HFF-Myc (cell line): ENCODE measurements around the gene KCNJ18.
"Not testable (repeated sequence)": the region's sequence is repeated elsewhere in the genome, so short reads cannot be mapped to it uniquely, and the experiment has no call there.

Experiments used
- DNase-seq: peaks from one replicate; pipeline ENCODE4 v3.0.0-alpha.2; 2011; ENCODE audit warnings: low read depth; ENCODE audit errors: extremely low read depth
- H3K4me3 ChIP-seq: replicated peaks from 2 replicates; pipeline ENCODE4 v1.5.1; 2011; ENCODE audit warnings: low read depth, mild to moderate bottlenecking, control low read depth, low read length
- CTCF ChIP-seq: IDR thresholded peaks from 2 replicates; pipeline ENCODE4 v1.5.1; 2012; ENCODE audit warnings: mild to moderate bottlenecking, low read depth, low read length, control low read depth; ENCODE audit errors: missing control alignments

The KCNJ18 gene

GRCh38 chr17:21669616-21670360 lies 22.5 kb upstream of the KCNJ18 start:
- DNase-seq, H3K4me3 ChIP-seq: not testable (repeated sequence)

DNA sequence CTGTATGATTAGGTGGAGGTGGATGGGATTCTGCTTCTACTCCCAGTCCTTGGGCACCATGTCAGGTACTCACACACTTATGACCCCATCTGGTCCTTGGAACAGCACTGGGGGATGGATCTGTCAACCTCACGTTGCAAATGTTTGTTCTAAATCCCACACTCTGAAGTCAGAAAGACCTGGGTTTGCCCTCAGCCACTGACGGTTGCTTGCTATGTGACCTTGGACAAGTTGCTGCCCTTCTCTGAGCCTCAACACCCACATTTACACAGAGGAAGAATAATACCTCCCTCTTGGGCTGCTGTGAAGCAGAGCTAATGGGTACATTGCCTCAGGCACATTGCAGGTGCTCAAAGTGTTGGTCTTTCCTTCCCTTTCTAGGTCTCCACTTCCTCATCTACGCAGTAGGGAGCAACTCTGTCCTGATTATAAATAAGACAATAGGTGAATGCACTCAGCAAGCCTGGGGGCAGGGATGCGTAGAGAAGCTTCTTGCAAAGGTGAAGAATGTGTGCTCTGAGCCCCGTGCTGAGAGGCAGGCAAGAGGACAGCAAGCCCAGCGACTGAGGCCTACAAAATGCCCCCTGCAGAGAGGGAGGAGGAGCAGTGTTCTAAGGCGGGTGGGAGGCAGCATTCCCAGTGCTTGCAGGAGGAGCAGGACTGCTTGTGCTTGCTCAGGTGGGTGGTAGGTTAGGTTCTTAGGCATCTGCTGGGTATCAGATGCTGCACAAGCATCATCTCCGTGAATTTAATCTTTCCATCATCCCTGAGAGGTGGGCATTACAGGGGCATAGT lies 21.8 kb upstream of the KCNJ18 start:
- DNase-seq, H3K4me3 ChIP-seq: not testable (repeated sequence)

DNA sequence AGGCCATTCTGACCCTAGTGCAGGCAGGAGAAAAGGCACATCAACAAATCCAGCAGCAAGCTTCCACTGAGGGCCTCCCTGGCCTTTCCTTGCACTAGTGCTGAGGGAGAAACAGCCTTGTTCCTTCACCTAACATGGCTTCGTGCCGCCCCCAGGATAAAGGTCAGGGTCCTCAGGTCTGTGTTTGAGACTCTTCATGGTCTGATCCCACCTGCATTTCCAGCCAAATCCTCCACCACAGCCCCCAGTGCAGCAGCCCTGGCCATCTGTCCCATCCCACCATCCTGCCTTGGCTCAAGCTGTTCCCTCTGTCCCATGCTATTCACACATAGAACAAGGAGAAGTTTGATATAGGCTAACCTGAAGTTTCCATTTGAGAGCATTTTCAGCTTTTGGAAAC lies 20.9 kb upstream of the KCNJ18 start:
- not testable (repeated sequence) for H3K4me3 ChIP-seq, DNase-seq

DNA sequence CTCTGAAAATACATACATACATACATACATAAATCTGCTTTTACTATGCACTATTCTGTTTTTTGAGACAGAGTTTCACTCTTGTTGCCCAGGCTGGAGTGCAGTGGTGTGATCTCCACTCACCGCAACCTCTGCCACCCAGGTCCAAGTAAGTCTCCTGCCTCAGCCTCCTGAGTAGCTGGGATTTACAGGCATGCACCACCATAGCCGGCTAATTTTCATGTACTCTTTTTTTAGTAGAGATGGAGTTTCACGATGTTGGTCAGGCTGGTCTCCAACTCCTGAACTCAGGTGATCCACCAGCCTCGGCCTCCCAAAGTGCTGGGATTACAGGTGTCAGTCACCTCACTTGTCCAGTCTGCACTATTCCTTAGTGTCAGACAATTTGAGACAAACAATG lies 20.5 kb upstream of the KCNJ18 start:
- H3K4me3 ChIP-seq, DNase-seq: not testable (repeated sequence)

DNA sequence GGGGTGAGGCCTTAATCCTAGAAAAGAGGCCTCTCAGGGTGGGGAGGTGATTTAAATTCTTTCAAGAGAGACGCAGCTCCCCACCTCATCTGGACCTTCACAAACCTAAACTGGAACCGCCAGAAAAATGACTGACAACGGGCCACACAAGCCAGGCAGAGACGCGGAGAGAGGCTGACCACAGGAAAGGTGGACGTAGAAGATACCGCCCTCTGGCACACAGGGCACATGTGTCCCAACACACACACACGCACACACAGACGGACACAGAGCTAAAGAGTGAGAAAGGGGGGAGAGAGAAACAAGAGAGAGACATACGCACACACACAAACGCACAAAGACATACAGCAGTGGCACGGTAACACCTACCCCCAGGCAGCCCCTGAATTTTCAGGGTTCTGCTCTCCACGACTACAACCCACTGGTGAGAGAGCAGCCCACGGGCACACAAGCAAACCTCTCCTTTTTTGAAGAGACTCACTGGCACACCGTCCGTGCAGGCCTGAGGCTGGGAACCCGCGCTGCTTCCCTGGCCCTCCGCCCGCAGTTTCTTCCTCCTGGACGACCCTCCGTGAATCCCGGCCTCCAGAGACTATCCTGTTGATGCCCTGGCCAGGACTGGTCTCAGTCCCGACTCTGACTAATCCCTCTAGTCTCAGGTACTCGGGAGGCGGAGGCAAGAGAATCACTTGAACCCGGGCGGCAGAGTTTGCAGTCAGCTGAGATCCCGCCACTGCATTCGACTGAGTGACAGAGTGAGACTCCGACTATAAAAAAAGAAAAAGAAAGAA lies 18.7 kb upstream of the KCNJ18 start:
- H3K4me3 ChIP-seq, DNase-seq: not testable (repeated sequence)

DNA sequence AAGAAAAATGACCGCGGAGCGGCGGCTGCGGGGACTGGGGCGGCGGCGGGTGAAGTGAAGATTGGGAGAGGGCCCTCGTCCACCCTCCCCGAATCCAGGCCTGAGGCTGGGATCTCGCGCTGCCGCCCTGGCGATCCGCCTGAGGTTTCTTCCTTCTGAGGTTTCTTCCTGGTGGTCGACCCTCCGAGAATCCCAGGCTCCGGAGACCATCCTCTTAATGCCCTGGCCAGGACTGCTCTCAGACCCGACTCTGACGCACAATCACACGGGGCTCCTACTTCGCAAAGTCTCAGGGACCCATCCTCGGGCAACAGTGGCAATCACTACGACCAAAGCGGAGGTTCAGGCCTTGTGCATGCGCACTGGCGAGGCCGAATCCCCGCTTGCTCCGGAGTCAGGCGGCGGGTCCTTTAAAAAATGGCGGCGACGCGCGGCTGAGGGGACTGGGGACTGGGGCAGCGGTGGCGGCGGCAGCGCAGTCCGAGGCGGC lies 18.0 kb upstream of the KCNJ18 start:
- DNase-seq = no peak
- H3K4me3 ChIP-seq = no peak overlapping the region
- no peak for TF ChIP-seq CTCF

DNA sequence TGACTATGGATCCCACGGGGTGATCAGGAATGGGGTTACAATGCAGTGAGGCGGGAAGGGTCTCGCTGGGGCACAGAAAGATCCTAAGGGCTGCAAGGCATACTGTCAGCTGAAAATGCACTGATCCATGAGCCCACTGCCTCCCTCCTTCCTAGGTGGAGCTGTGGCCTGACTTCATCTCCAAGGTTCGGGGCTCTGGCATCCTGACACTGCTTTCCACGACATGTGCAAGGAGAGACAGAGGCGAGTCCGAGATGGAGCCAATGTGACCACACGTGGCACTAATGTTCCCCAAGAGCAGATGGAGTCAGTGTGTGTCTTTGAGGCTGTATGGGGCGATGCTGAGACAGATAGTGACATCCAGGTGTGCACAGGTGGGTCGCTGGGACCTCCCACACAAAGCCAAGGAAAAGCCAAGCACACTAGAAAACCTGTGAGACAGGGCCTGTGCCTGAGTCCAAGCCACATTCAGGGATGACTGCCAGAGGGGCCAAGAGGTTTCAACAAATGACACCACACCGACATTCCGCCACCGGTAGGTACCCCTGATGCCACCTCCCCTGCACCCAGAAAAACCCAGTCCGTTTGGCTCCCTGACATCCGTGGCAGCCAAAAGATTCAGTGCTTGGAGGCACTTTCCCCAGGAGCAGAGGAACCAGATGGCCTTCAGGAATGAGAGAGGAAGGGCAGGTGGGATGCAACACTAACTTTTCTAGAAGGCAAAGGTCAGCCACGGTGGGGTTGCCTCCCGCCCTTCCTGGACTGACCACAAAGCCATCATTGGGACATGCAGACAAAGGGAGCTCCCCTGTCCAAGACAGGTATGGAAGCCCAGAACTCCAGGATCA lies 17.2 kb upstream of the KCNJ18 start:
- DNase-seq = not testable (repeated sequence)

DNA sequence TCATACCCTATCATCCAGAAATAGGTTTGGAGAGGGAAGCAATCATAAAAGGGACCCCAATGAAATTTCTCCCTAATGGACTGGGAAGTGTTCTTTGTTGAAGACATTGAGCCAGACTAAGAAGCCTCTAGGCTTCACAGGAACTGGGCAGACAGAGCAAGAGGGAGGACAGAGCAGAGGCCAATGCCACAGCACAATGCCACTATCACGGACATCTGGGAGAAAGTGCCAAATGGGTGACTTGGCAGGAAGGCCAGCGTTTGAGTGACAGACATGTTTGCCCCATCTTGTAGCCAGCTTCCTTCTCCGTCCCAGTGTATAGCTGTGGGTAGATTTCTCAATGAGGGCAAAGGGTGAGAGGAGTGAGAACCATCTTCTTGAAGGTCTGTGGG lies 16.6 kb upstream of the KCNJ18 start:
- not testable (repeated sequence) for DNase-seq, H3K4me3 ChIP-seq

More for the DNA sequence above, 17.2 kb upstream of the KCNJ18 start:
- H3K4me3 ChIP-seq = not testable (repeated sequence)

DNA sequence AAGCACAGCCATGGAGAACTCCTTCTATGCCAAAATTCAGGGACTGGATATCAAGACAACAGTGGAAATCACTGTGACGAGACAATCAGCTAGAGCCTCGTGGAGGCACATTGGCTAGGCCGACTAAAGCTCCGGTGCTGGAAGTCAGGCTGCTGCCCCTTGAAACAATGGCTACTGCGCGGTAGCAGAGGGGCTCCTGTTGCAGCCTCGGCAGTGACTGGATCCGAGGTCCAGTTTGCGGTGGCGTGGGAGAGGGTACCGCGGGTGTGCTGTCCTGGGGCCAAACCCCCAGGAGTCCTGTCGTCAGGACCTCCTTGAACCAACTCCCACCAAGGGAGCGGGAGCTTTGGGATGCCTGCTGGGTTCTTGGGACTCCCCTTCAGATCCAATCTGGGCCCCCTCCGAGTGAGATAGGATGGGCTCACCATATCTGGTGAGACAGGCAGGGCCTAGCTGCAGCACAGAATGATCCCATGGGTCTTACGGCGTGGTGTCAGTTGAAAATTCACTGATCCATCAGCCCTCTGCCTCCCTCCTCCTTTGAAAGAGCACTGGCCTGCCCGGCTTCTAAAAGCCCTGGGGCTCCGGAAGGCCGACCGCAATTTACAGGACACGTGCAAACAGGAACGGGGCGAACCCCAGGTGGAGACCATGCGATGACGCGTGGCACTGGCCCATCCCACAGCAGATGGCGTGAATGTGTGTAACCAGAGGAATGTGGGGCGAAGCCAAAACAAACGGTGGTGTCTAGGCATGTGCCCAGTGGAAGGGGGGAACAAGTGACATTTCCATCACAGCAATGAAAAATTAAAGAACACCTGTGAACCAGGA lies 15.8 kb upstream of the KCNJ18 start:
- no peak for TF ChIP-seq CTCF
- H3K4me3 ChIP-seq = no peak overlapping the region
- no peak for DNase-seq
